K562 (cell line): Measurements from ENCODE around the gene HTR2B. TPM values are rescaled to one million over a fixed set of nuclear protein-coding genes. Genes with fewer than 3 reads are reported as not detected.

Experiments used
- ATAC-seq: fragments of 200-7000 bp; cut with Tn5 transposase; 3 replicates; pipeline ENCODE4 v1.9.1; 2020; ENCODE audit warnings: moderate library complexity
- BruUV-seq: library from RNA; stranded (reverse); fragments of 400-500 nt; replicated peaks from 2 replicates; lab custom pipeline; 2021; lab: Mats Ljungman, UMichigan
- CTCF ChIA-PET: fragments of 300-600 bp; formaldehyde crosslinking; extraction: SDS; loops from one replicate; lab custom pipeline; 2021; ENCODE audit warnings: low intra/inter-chr PET ratio; lab: Yijun Ruan, JAX
- POLR2A ChIA-PET: fragments of 300-600, 350-650 bp; sonication (Branson Sonifier 250); formaldehyde crosslinking; extraction: SDS; loops from one replicate; lab custom pipeline; 2021; ENCODE audit warnings: antibody characterized with exemption, inconsistent platforms; lab: Yijun Ruan, JAX
- DNase-seq, 4 experiments: peaks; one replicate each; pipeline versions ENCODE4 v3.0.0 to v3.0.0-alpha.2; 2011 to 2018; ENCODE audit warnings: low spot score in 3 of 4, mixed read lengths in 3 of 4; ENCODE audit errors: extremely low read depth in 1 of 4
- FAIRE-seq: peaks from 2 replicates; lab custom pipeline; 2011; peaks lifted over from hg19 to GRCh38; lab: Jason Lieb, UNC
- H2AFZ ChIP-seq: 2 replicates; pipeline ENCODE4 v1.6.0; 2011; ENCODE audit warnings: low read depth, low read length, control low read depth, inconsistent platforms
- H3K27ac ChIP-seq: fragments of 200-600 bp; 3 replicates; pipeline ENCODE4 v1.8.0; 2011; ENCODE audit warnings: low read depth, mild to moderate bottlenecking, control low read depth, inconsistent platforms, low read length, moderate library complexity, mixed read lengths; ENCODE audit errors: extremely low read depth
- H3K27me3 ChIP-seq, 2 experiments: fragments of 300-600 bp in 1 of 2; 2 replicates in 1 of 2; 3 replicates in 1 of 2; pipeline versions ENCODE4 v1.6.0 to v1.8.0; 2011; ENCODE audit warnings: inconsistent platforms in 2 of 2, low read length in 2 of 2, mild to moderate bottlenecking in 1 of 2, mixed read lengths in 1 of 2, moderate library complexity in 1 of 2; ENCODE audit not compliant: control insufficient read depth in 2 of 2, insufficient read depth in 2 of 2
- H3K36me3 ChIP-seq: fragments of 300-600 bp; 3 replicates; pipeline ENCODE4 v1.8.0; 2011; ENCODE audit warnings: mild to moderate bottlenecking, low read length, inconsistent platforms; ENCODE audit not compliant: control insufficient read depth, insufficient read depth
- H3K4me1 ChIP-seq, 2 experiments: fragments of 200-600 bp in 1 of 2; replicated peaks in 1 of 2; 2 replicates in 1 of 2; 3 replicates in 1 of 2; pipeline versions ENCODE4 v1.5.1 to v1.8.0; 2011; ENCODE audit warnings: inconsistent platforms in 2 of 2, low read length in 2 of 2, mild to moderate bottlenecking in 1 of 2, mixed read lengths in 1 of 2, moderate library complexity in 1 of 2; ENCODE audit not compliant: control insufficient read depth in 2 of 2, insufficient read depth in 2 of 2
- H3K4me2 ChIP-seq: 2 replicates; pipeline ENCODE4 v1.6.1; 2011; ENCODE audit warnings: low read length, control low read depth, inconsistent platforms, mixed read lengths; ENCODE audit not compliant: insufficient read depth
- H3K4me3 ChIP-seq: fragments of 200-600 bp; sonication (generic), shearing (Covaris generic); 2 replicates; pipeline ENCODE4 v1.5.1; 2016; ENCODE audit warnings: control low read depth, inconsistent platforms
- H3K79me2 ChIP-seq: fragments of 200-600 bp; 3 replicates; pipeline ENCODE4 v1.8.0; 2011; ENCODE audit warnings: low read length, inconsistent platforms; ENCODE audit not compliant: control insufficient read depth, insufficient read depth
- H3K9ac ChIP-seq, 2 experiments: 2 replicates each; pipeline versions ENCODE4 v1.6.0 to v1.6.1; 2011; ENCODE audit warnings: low read depth in 2 of 2, low read length in 2 of 2, control low read depth in 1 of 2, inconsistent platforms in 1 of 2, mild to moderate bottlenecking in 1 of 2, mixed read lengths in 1 of 2; ENCODE audit not compliant: insufficient read depth in 1 of 2
- H3K9me1 ChIP-seq: one replicate; pipeline ENCODE4 v1.6.0; 2011; ENCODE audit warnings: inconsistent platforms, mild to moderate bottlenecking, low read length, moderate library complexity; ENCODE audit not compliant: control insufficient read depth, insufficient read depth
- H3K9me3 ChIP-seq: replicated peaks from 2 replicates; pipeline ENCODE4 v1.5.1; 2011; ENCODE audit warnings: low read depth, low read length, inconsistent platforms; ENCODE audit not compliant: control insufficient read depth, insufficient read depth
- H4K20me1 ChIP-seq: replicated peaks from 2 replicates; pipeline ENCODE4 v1.6.1; 2011; ENCODE audit warnings: low read length, inconsistent platforms, mixed read lengths; ENCODE audit not compliant: control insufficient read depth, insufficient read depth
- HOXB6 ChIP-seq: fragments of 250-450 bp; sonication (Bioruptor Pico); IDR thresholded peaks from 2 replicates; pipeline ENCODE4 v1.5.1; 2022; ENCODE audit warnings: mild to moderate bottlenecking, borderline replicate concordance
- NFRKB ChIP-seq: fragments of 450-650 bp; IDR thresholded peaks from 2 replicates; pipeline ENCODE4 v1.6.1; 2016; ENCODE audit warnings: low read depth
- ZBTB33 ChIP-seq: sonication (generic); formaldehyde crosslinking; IDR thresholded peaks from 2 replicates; pipeline ENCODE4 v1.8.1; 2023; ENCODE audit warnings: mild to moderate bottlenecking, missing genetic modification reagents
- WGBS: fragments of 100-300 bp; shearing (Covaris generic); methylation state at CpG from one replicate; pipeline ENCODE4 v1.1.6; 2016; ENCODE audit warnings: low coverage, mixed read lengths; ENCODE audit not compliant: insufficient coverage; ENCODE audit errors: missing lambda C conversion rate; 5-methylcytosine and 5-hydroxymethylcytosine counted together
- in situ Hi-C: fragments of 300-500 bp; cut with MboI; formaldehyde crosslinking; loops from 4 replicates; pipeline ENCODE4 v1.15.0; 2018; ENCODE audit warnings: inconsistent platforms, mixed read lengths
- intact Hi-C: fragments of 100-400 bp; cut with micrococcal nuclease; formaldehyde crosslinking; loops from 2 replicates; pipeline ENCODE4 v1.14.2; 2022
- polyA plus RNA-seq, 8 experiments: library from polyadenylated mRNA; depleted of rRNA in 4 of 8; stranded (reverse) in 5 of 8; unstranded in 3 of 8; fragments of >200 nt; fragmentation: Nextera tagmentation in 2 of 8; fragmentation: Illumina TruSeq in 1 of 8; extraction: Ambion mirVana in 2 of 8; extraction: Trizol in 1 of 8; gene quantifications; 2 replicates each; pipeline versions ENCODE4 v1.2.1 to v1.2.3, GENCODE V29; 2011 to 2014; ENCODE audit warnings: inconsistent platforms in 1 of 8, missing spikeins in 1 of 8
- total RNA-seq, 7 experiments: library from RNA; depleted of rRNA in 6 of 7; stranded (reverse); fragments of >200 nt in 6 of 7; fragmentation: Illumina TruSeq in 2 of 7; extraction: Trizol in 2 of 7; gene quantifications; 2 replicates each; pipeline versions ENCODE4 v1.2.1 to v1.2.3, GENCODE V29; 2011 to 2021; ENCODE audit warnings: low replicate concordance in 1 of 7
- TF ChIP-seq, protein P1 (sequence below): fragments of 450-650 bp; formaldehyde crosslinking; IDR thresholded peaks from 2 replicates; pipeline ENCODE4 v1.4.0; 2020; ENCODE audit warnings: mild to moderate bottlenecking, moderate library complexity

The HTR2B gene
- total and polyA plus RNA-seq, 9 of the 15 experiments (the other 6 are each of a cell fraction or from before 2014, with no cell fraction given) = not detected

- H2AFZ ChIP-seq = no peak overlapping the region
- 94% methylated on average over 6 of the region's 7 CpGs for WGBS
- H3K9me3 ChIP-seq = no peaks in the 10 kb centered on the region
- H3K4me3 ChIP-seq = no peak overlapping the region
- H3K9me1 ChIP-seq = no peaks in the 10 kb centered on the region
- in situ Hi-C loops (no loop called here), intact Hi-C loops (no loop called here)
- no TSS peak for BruUV-seq
- no peaks in the 10 kb centered on the region for H3K27me3 ChIP-seq
- H3K36me3 ChIP-seq = peaks cover 63% of the 10 kb centered on the region; the same call in 2 of the 3 replicates
- ATAC-seq = no peak
- ChIA-PET POLR2A (no interaction called here), CTCF (no interaction called here)
- H3K4me1 ChIP-seq = no peaks in the 10 kb centered on the region
- no peak for TF ChIP-seq NFRKB
- no peak for TF ChIP-seq ZBTB33 (CRISPR knock-in tag)
- no peak for TF ChIP-seq HOXB6 (CRISPR knock-in tag)
- TF ChIP-seq, protein P1, sequence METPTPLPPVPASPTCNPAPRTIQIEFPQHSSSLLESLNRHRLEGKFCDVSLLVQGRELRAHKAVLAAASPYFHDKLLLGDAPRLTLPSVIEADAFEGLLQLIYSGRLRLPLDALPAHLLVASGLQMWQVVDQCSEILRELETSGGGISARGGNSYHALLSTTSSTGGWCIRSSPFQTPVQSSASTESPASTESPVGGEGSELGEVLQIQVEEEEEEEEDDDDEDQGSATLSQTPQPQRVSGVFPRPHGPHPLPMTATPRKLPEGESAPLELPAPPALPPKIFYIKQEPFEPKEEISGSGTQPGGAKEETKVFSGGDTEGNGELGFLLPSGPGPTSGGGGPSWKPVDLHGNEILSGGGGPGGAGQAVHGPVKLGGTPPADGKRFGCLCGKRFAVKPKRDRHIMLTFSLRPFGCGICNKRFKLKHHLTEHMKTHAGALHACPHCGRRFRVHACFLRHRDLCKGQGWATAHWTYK = no peak
- H3K27ac ChIP-seq = no peak overlapping the region
- H3K9ac ChIP-seq = no peak overlapping the region
- no peaks in the 10 kb centered on the region for H3K79me2 ChIP-seq
- FAIRE-seq = no peak
- DNase-seq = no peak
- no peak overlapping the region for H3K4me2 ChIP-seq
- H4K20me1 ChIP-seq = no peaks in the 10 kb centered on the region
Observed at GRCh38 chr2:231161252-231161839, 36.5 kb upstream of the HTR2B start.
